ENCODE results near the gene DYRK2. TPM values are rescaled to one million over a fixed set of nuclear protein-coding genes. Genes with fewer than 3 reads are reported as not detected.

Gene DYRK2
- total and polyA plus RNA-seq, 4 donors: 1.2 to 8.8 (median 4.9) TPM

DNA sequence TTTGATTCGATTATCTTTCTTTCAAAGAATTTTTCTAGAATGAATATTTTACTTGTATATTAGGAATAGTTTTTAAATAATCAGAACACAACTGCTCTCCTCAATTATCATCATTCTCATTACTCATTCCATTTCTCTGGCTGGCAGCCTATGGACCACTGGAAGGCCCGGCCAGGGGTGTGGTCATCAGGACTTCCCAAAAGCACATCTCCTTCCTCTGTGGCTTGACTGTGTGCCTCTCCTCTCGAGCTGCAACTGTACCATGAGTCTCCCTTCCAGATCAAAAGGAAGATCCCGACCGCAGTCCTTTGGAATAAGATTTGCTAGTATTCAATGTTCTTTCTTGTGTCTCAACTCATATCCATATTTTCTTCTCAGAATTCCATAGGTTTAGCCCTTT is 42.7 kb downstream of the DYRK2 start:
- TF ChIP-seq, protein P1, sequence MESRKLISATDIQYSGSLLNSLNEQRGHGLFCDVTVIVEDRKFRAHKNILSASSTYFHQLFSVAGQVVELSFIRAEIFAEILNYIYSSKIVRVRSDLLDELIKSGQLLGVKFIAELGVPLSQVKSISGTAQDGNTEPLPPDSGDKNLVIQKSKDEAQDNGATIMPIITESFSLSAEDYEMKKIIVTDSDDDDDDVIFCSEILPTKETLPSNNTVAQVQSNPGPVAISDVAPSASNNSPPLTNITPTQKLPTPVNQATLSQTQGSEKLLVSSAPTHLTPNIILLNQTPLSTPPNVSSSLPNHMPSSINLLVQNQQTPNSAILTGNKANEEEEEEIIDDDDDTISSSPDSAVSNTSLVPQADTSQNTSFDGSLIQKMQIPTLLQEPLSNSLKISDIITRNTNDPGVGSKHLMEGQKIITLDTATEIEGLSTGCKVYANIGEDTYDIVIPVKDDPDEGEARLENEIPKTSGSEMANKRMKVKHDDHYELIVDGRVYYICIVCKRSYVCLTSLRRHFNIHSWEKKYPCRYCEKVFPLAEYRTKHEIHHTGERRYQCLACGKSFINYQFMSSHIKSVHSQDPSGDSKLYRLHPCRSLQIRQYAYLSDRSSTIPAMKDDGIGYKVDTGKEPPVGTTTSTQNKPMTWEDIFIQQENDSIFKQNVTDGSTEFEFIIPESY (IDR thresholded peaks at IDR 0.05): no peak
- TF ChIP-seq HNF4A (conservative IDR thresholded peaks at IDR 0.05) (no peak), MAX (IDR thresholded peaks at IDR 0.05) (no peak), ATF3 (IDR thresholded peaks at IDR 0.05) (no peak), REST (IDR thresholded peaks at IDR 0.05) (no peak), RAD21 (IDR thresholded peaks at IDR 0.05) (no peak), JUND (IDR thresholded peaks at IDR 0.05) (no peak)
- H3K36me3 ChIP-seq (ENCODE audit: control insufficient read depth in 4 of 4, insufficient read depth in 3 of 4, low read depth in 1 of 4, low read length in 3 of 4): no peaks in the 10 kb centered on the region
- H3K9ac ChIP-seq (ENCODE audit: low read depth in 1 of 2, low read length in 2 of 2): no peak overlapping the region
- 92% methylated on average over 5 of the region's 5 CpGs for WGBS
- H3K4me1 ChIP-seq (ENCODE audit: control insufficient read depth in 4 of 4, insufficient read depth in 4 of 4, low read length in 3 of 4): no peaks in the 10 kb centered on the region
- no peak overlapping the region for H3K27ac ChIP-seq (ENCODE audit: low read depth in 1 of 2, low read length in 2 of 2)
- H3K27me3 ChIP-seq (ENCODE audit: control insufficient read depth in 4 of 4, insufficient read depth in 4 of 4, low read length in 3 of 4): peaks cover 0 to 3% (median 0%) of the 10 kb centered on the region in 4 donors
- H3K4me3 ChIP-seq (ENCODE audit: low read depth in 1 of 3, low read length in 3 of 3): no peak overlapping the region
- no peaks in the 10 kb centered on the region for H3K9me3 ChIP-seq (ENCODE audit: control insufficient read depth in 4 of 4, low read length in 3 of 4)
- DNase-seq (ENCODE audit: low spot score): no peak

- Histone ChIP-seq H3K4me1 (ENCODE audit: control insufficient read depth in 4 of 4, insufficient read depth in 4 of 4, low read length in 3 of 4) (no peaks in the 10 kb centered on the region), H3K36me3 (ENCODE audit: control insufficient read depth in 4 of 4, insufficient read depth in 3 of 4, low read depth in 1 of 4, low read length in 3 of 4) (no peaks in the 10 kb centered on the region), H3K27me3 (ENCODE audit: control insufficient read depth in 4 of 4, insufficient read depth in 4 of 4, low read length in 3 of 4) (peaks cover 0 to 3% (median 0%) of the 10 kb centered on the region in 4 donors), H3K9me3 (ENCODE audit: control insufficient read depth in 4 of 4, low read length in 3 of 4) (no peaks in the 10 kb centered on the region), H3K27ac (ENCODE audit: low read depth in 1 of 2, low read length in 2 of 2) (no peak overlapping the region), H3K9ac (ENCODE audit: low read depth in 1 of 2, low read length in 2 of 2) (no peak overlapping the region), H3K4me3 (ENCODE audit: low read depth in 1 of 3, low read length in 3 of 3) (no peak overlapping the region)
- DNase-seq (ENCODE audit: low spot score): no peak
- TF ChIP-seq GABPA (IDR thresholded peaks at IDR 0.05 in 1 of 2, conservative IDR thresholded peaks at IDR 0.05 in 1 of 2): no peak
- TF ChIP-seq ATF3 (IDR thresholded peaks at IDR 0.05): no peak
- TF ChIP-seq RXRA (IDR thresholded peaks at IDR 0.05): no peak
- TF ChIP-seq FOXA2 (IDR thresholded peaks at IDR 0.05): no peak
- no peak for TF ChIP-seq REST (IDR thresholded peaks at IDR 0.05)
- TF ChIP-seq, protein P2, sequence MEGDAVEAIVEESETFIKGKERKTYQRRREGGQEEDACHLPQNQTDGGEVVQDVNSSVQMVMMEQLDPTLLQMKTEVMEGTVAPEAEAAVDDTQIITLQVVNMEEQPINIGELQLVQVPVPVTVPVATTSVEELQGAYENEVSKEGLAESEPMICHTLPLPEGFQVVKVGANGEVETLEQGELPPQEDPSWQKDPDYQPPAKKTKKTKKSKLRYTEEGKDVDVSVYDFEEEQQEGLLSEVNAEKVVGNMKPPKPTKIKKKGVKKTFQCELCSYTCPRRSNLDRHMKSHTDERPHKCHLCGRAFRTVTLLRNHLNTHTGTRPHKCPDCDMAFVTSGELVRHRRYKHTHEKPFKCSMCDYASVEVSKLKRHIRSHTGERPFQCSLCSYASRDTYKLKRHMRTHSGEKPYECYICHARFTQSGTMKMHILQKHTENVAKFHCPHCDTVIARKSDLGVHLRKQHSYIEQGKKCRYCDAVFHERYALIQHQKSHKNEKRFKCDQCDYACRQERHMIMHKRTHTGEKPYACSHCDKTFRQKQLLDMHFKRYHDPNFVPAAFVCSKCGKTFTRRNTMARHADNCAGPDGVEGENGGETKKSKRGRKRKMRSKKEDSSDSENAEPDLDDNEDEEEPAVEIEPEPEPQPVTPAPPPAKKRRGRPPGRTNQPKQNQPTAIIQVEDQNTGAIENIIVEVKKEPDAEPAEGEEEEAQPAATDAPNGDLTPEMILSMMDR (IDR thresholded peaks at IDR 0.05; ENCODE audit: low read depth, low read length, missing input control): no peak
- no peak for TF ChIP-seq HNF4G (IDR thresholded peaks at IDR 0.05)
- no peak for TF ChIP-seq RAD21 (IDR thresholded peaks at IDR 0.05)
- TF ChIP-seq HNF4A (conservative IDR thresholded peaks at IDR 0.05): no peak
- TF ChIP-seq FOXA1 (IDR thresholded peaks at IDR 0.05): no peak
- TF ChIP-seq SP1 (IDR thresholded peaks at IDR 0.05): no peak
- no peak for TF ChIP-seq TAF1 (conservative IDR thresholded peaks at IDR 0.05)
- no peak for TF ChIP-seq JUND (IDR thresholded peaks at IDR 0.05)
- TF ChIP-seq, protein P1 (IDR thresholded peaks at IDR 0.05): no peak
- TF ChIP-seq NR2F2 (IDR thresholded peaks at IDR 0.05): no peak
- TF ChIP-seq YY1 (IDR thresholded peaks at IDR 0.05): no peak
- TF ChIP-seq MAX (IDR thresholded peaks at IDR 0.05): no peak
- 96% methylated on average over 3 of the region's 3 CpGs for WGBS
These were observed 43.6 kb downstream of the DYRK2 start for GRCh38 chr12:67692135-67692534.

All from liver (tissue), 9 donors.